GM13976 (cell line): ENCODE results near the gene LTO1.

Experiments used
- DNase-seq: peaks from one replicate; pipeline ENCODE4 v3.0.0; 2012; ENCODE audit warnings: low spot score
- CTCF ChIP-seq: IDR thresholded peaks from 2 replicates; pipeline ENCODE4 v1.5.1; 2012; ENCODE audit warnings: borderline replicate concordance, mild to moderate bottlenecking; ENCODE audit not compliant: insufficient read depth; ENCODE audit errors: extremely low read depth, missing control alignments, control extremely low read depth
- in situ Hi-C: fragments of 300-500 bp; cut with MboI; formaldehyde crosslinking; loops from one replicate; pipeline ENCODE4 v1.12.0; 2022; ENCODE audit warnings: low sequenced_read_pairs, mixed read lengths, inconsistent platforms; ENCODE audit not compliant: unreplicated experiment

LTO1 gene

DNA sequence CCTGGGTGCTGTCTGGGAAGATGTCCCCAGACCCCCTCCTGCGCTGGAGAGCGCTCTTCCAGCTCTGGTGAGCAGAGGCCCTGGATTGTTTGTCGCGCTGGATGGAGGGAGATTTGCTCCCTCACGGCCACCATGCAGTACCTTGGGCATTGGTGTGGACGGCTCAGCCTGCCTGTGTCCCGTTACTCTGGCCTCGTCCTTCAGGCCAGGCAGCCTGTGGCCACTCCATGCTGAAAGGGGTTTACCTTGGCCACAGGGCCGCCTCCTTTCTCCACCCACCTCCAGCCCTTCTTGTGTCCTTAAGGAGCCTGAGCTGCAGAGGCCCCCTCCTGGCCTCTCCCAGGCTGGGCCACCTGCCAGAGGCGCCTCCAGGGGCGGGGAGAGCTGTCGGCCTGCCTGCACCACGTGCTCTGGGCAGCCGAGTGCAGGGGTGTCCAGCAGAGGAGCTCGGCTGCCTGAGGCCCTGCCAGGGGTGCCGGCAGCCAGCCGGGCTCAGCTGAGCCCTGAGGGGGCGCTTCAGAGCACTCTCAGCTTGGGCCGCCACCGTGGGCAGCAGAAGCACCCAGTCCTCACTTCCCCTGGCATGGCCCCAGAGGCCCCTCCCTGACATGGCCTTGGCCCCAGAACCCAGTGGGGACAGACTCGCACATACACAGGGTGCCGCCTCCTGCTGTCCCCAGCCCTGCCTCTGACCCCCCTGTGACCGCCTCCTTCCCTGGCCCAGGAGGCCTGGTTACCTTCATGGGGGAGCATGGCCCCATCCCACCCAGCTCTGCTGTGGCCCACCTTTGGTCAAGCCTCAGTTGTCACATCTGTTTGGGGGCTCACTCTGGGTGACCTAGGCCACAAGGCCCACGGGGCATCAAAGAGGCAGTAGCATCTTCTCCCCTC is 30.8 kb downstream of the LTO1 start:
- no peak for DNase-seq
- no peak for TF ChIP-seq CTCF
- in situ Hi-C loops: loop anchor here (10.0 to 25.0 kb wide), 2 partner anchors 357 to 540 kb away; partner anchors contain the start of gene MYEOV

DNA sequence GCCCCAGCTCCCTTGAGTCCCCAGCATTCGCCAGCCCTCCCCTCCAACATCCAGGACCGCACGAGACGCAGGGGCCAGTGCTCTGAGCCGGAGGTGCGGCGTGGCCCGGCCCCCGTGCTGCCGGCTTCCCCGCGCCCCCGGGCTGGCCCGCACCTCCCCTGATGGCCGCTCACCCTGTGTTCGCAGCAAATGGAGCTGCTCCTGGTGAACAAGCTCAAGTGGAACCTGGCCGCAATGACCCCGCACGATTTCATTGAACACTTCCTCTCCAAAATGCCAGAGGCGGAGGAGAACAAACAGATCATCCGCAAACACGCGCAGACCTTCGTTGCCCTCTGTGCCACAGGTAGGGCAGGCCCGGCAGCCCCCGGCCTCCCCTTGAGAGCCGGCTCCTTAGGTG is 31.5 kb downstream of the LTO1 start:
- in situ Hi-C loops: loop anchor here (10.0 to 25.0 kb wide), 2 partner anchors 356 to 539 kb away; partner anchors contain the start of gene MYEOV
- DNase-seq: no peak
- no peak for TF ChIP-seq CTCF

DNA sequence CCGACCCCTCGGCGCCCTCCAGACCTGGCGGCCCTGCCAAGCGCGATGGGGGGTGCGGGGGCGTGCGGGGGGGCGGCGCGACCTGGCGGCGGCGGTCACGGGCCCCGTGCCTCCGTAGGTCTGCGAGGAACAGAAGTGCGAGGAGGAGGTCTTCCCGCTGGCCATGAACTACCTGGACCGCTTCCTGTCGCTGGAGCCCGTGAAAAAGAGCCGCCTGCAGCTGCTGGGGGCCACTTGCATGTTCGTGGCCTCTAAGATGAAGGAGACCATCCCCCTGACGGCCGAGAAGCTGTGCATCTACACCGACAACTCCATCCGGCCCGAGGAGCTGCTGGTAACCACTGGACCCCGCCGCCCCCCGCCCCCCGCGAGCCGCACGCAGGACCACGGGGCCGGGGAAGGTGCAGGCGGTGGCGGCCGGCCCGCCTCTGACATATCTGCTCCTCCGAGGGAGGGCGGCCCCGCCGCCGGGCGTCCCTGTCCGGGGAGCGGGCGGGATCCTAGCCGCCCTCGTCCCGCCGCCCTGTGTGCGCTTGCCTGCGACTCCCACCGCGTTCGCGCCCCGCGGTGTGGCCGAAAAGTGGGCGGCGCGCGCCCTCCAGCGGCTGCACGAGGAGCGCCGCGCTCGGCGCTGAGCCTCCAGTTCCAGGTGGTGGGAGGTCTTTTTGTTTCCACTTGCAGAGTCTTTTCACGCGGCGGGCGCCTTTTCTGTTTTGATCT is 32.1 kb downstream of the LTO1 start:
- peak; percentile 90 for DNase-seq
- in situ Hi-C loops: loop anchor here (10.0 to 25.0 kb wide), 2 partner anchors 356 to 538 kb away; partner anchors contain the start of gene MYEOV
- TF ChIP-seq CTCF: peak; percentile 97

DNA sequence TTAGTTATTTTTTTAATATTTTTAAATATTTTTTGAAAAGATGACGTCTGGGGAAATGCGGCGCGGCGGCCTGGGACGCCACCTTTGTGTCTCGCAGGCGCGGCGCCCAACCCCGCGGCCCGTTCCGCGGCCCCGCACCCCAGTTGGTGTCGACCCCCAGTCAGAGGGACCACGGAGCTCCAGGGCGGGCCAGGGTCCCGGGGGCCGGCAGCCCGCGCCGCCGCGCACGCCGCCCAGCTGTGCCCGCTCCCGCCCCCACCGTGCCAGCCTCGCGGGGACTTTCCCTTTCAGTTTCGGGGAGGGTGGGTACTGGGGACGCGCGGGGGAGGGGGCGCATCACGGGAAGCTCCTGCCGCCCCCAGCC is 32.6 kb downstream of the LTO1 start:
- in situ Hi-C loops: loop anchor here (10.0 to 25.0 kb wide), 2 partner anchors 355 to 538 kb away; partner anchors contain the start of gene MYEOV
- no peak for DNase-seq
- no peak for TF ChIP-seq CTCF

- no peak for TF ChIP-seq CTCF
- DNase-seq: no peak
- in situ Hi-C loops: loop anchor here (10.0 to 25.0 kb wide), 2 partner anchors 355 to 537 kb away; partner anchors contain the start of gene MYEOV
Measured at GRCh38 chr11:69641681-69642548, 33.2 kb downstream of the LTO1 start.
